GM12864 (cell line): ENCODE data around the gene USP3.

Experiments used
- DNase-seq: peaks from one replicate; pipeline ENCODE4 v3.0.0-alpha.2; 2011; ENCODE audit warnings: low read depth
- H3K4me3 ChIP-seq: 2 replicates; pipeline ENCODE4 v1.5.1; 2011; ENCODE audit warnings: mild to moderate bottlenecking, low read depth, low read length, control low read depth
- CTCF ChIP-seq: IDR thresholded peaks from 2 replicates; pipeline ENCODE4 v1.5.1; 2011; ENCODE audit warnings: low read depth, mild to moderate bottlenecking, moderate library complexity, low read length, control low read depth, inconsistent platforms; ENCODE audit errors: missing control alignments

USP3 gene

GRCh38 chr15:63509955-63510940 is 5.9 kb downstream of the USP3 start:
- no peak overlapping the region for H3K4me3 ChIP-seq
- TF ChIP-seq CTCF = no peak
- no peak for DNase-seq

GRCh38 chr15:63512148-63512547 is 7.8 kb downstream of the USP3 start:
- TF ChIP-seq CTCF = no peak
- no peak for DNase-seq
- H3K4me3 ChIP-seq = no peak overlapping the region

- no peak overlapping the region for H3K4me3 ChIP-seq
- TF ChIP-seq CTCF = no peak
- no peak for DNase-seq
These were observed 8.9 kb downstream of the USP3 start for GRCh38 chr15:63513271-63513670.

- no peak for DNase-seq
- no peak for TF ChIP-seq CTCF
- H3K4me3 ChIP-seq = no peak overlapping the region
These were observed 9.3 kb downstream of the USP3 start for GRCh38 chr15:63513728-63514127.

- no peak for DNase-seq
These were observed 10.1 kb downstream of the USP3 start for GRCh38 chr15:63514531-63514943.

GRCh38 chr15:63517202-63517601 is 12.8 kb downstream of the USP3 start:
- TF ChIP-seq CTCF = no peak
- no peak for DNase-seq
- peak overlapping the region; percentile 23; the same call in 1 of the 2 replicates for H3K4me3 ChIP-seq

More at GRCh38 chr15:63514531-63514943, 10.1 kb downstream of the USP3 start:
- TF ChIP-seq CTCF = no peak
- H3K4me3 ChIP-seq = no peak overlapping the region
